CD4-positive, alpha-beta T cell treated with Interleukin-15 for 4 hours (primary cell): ENCODE measurements around the gene GPA33.
A peak's percentile ranks its signal among the peaks of the same experiment; 100 is the strongest.

Experiments used
- DNase-seq: peaks from one replicate; pipeline ENCODE4 v3.0.0-alpha.2; 2020; ENCODE audit warnings: low spot score

GPA33 gene

DNA sequence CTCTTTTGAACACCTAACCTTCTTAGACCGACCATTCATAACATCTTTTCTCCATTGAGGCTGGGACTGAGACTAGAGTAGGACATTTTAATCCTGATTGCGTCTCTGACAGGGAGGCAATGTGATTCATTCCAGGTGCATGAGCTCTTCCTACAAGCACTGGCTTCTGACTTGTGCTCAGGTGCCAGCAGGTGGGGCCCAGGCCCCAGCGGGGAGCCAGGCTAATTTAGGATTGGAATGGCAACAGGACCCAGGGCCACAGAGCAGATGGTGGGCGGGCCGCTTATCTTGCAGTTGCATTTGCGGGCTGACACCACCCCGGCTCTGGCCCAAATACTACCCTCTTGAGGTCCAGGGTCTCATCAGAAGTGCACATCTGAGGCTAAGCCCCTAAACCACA, 4.1 kb downstream of the GPA33 start:
- no peak for DNase-seq

DNA sequence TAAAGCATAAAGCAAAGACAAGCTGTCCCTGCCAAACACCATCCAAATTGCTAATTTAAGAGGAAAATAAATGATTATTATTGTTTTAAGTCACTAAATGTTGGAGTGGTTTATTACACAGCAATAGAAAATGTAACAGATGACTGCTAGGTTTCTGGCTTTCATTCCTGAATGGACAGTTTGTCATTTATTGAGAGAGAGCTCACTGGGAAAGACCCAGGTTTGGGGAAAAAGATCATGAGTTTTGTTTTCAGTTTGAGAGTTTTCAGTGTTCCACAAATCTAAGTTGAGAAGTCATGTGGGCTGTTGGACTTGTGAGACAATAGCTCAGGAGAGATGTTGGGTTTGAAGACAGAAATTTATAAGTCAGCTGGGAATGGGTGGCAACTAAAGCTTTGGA, 5.4 kb downstream of the GPA33 start:
- DNase-seq = no peak

DNA sequence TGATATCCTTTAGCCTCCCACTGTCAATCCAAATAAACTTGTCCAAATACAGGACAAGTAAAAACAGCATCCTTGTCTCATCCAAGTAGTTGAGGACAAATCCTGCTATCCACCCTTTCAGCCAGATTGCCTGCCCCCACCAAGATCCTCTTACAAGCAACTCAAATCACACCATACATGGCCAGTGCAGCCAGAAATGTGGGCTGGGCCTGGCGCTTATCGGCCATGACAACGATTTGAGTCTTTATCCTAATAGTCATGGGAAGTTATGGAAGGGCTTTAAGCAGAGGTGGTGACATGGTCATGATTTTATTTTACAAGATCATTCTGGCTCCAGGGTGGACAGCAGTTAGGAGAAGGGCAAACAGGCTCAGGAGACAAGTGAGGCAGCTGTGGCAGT, 6.3 kb downstream of the GPA33 start:
- no peak for DNase-seq

DNA sequence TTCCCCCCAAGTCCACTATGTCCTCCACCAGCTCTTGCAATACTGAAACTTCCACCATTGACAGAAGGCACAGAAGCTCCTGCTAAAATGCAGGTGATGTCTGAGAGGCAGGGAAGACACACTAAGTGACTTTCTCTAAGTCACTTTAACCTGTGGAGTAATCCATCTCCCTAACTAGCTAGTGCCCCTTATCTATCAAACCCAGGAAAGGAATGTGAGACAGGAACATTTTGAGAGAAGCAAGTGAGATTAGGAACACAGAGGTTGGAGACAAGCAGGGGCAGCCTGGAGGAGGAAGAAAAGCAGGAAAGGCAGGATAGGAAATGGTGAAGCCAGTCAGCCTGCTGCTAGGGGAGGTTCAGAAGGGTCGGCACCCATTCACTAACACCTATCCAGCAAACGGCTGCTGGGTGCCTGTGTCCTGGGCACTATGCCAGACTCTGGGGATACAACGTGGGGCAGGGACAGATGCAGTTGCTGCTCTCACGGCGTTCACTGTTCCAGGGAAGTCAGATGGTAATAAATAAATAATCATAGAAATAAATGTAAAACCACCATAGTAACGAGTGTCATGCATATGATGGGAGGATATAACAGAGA, 7.0 kb downstream of the GPA33 start:
- no peak for DNase-seq

DNA sequence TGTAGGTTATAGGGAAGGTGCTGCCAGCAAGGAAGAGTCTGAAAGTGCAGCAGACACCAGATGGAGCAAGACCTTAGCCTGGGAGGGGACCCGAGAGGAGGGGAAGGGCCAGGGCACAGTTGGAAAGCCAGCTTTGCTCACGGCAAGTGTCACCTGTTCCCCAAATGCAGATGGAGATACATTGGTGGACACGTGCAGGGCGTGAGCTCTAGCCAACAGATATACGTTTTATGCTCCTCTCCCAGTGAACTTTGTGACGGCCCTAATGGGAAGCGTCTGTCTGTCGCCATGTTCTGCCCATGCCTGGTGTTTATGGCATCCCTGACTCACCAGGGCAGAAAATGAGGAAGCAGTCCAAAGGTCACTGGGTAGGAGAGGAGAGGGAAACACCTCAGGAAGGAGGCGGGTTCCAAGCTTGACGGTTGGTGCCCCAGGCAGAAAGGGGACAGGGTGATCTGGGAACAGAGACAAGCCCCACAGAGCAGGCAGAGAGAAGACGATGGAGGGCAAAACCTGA, 7.6 kb downstream of the GPA33 start:
- no peak for DNase-seq

DNA sequence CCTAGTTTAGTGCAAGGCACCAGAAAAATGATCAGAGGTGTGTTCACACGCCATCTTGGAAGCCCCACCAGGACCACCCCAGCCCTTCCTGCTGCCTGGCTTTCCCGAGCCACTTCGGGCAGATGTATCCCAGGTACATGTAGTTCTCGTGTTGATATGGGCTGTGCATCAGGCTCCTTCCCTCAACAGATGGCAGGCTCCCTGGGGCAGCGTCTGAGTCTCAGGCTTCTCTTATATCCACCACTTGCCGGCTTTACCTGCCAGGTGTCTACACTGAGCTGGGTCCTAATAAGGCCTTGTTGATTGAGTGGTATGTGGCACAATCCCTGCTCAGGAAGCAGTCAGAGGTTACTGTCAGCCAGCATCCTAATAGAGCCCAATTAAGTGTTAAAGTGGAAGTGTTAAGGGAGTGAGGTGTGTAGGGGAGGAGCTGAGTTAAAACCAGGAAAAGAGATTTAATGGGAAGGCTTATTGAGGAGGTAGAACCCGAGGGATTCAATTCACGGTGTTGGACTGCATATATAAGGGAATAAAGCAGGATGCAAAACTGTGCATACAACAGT, 8.5 kb downstream of the GPA33 start:
- no peak for DNase-seq

DNA sequence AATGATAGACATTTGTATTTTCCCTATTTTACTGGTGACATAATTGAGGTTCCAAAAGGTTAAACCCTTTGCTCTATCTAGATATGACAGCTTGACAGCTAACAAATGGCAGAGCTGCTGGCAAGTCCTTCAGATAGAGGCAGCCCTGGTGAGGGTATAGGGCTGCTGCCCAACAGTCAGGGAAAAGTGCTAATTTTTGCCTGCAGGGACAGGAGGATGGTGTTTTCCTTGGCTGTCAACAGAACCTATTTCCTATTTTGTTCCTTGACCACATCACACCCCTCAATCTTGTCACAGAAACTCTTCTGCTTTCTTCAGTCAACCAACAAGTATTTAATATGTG, 12.3 kb downstream of the GPA33 start:
- no peak for DNase-seq

DNA sequence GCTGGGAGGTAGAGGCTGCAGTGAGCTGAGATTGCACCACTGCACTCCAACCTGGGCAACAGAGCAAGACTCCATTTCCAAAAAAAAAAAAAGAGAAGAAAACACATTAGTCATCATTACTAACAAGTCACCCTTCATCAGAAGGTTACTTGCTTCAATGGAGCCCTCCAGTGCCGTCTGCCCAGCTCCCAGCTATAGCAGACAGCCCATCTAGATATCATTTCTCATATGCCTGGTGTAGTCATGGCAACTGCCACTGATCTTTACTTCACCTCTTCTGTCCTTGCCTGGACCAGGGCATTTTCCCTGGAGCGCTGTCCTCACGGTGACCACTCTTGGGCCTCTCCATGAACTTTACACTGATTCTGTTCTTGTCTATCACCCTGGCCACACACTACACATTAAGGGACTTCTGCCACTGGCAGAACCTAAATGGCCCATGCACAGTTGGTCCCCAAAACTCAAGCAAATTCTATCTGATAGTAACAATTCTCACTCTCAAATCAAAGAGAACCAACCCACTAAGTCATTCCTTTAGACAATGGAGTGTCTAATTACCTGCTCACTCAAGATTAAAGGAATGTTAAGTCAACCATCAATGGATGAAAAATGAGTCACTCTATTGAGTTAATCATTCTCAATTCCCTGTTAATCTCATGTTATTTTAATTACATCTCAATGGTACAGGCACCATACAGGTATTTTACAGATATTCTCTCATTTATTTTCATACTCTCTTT, 12.9 kb downstream of the GPA33 start:
- no peak for DNase-seq

DNA sequence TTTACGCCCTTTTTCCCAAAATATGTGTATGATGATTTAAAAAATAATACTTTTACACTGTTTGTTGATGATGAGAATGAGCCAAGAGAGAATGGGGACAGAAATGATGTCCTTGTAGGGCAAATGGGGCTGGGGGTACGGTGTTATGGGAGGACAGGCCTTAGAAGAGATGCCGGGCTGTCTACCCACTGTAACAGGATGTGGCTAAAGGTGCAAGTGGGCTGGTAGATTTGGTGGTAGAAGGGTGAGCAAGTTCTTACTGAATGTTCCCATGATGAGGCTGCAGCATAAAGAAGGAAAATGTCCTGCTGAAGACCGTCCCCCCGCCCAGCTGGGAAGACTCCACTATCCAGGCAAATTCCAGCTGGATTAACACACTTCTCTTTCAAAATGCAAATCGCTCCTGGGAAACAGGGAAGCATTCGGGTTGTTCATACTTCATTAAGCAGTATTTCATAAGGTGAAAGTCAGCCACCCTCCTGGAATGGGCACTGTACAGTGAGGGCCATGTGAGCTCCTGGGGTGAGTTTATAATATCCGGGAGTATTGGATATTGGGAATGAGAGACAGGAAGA, 14.0 kb downstream of the GPA33 start:
- no peak for DNase-seq

DNA sequence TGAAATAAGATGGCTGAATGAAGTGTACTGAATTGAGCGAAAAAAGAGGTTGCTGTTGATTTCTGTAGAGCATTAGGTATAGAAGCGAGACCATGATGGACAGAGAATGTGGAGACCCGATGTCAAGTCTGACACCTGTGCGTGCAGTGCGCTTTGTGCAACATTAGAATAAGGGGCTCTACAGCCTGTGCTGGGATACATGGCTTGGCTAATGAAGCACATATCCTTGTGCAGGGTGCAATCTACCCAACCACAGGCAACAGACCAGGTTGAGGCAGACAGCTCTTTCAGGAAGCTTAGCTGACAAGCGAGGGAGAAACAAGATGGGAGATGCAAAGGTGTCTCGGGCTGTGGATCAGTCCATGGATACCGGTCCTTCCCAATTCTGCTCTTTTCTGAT, 18.9 kb downstream of the GPA33 start:
- DNase-seq = no peak

DNA sequence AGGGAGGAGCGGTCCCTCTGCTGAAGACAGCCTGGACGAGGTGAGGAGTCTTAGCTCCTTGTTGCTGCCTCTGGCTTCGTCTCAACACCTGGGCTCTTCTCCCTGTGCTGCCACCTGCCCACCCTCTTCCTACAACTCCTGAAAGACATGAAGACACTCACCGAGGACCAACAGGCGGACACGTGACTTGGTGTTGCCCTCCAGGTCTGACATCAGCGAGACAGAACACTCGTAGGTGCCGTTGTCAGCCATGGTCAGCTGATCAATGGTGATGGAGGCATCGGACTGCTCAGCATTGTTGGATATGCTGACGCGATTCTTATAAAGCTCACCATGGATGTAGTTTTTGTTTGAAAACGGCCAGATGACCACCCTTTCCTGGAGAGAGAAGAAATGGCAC, 21.4 kb downstream of the GPA33 start:
- no peak for DNase-seq

DNA sequence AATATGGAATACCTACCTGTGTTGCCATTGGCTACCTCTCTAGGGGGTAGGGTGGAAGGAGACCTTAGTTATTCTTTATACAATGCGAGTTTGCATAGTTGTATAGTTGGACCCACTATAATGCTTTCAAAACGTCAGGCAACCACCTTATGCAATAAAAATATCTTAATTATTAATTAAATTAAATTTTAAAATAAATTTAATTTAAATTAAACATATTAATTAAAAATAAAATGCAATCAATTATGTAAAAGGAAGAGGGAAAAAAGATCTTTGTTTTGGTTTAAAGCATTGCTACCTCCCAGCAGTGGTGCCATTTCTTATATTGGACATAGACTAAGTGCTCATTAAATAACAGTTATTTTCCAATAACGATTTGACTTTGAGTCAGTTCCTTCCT, 22.3 kb downstream of the GPA33 start:
- no peak for DNase-seq

DNA sequence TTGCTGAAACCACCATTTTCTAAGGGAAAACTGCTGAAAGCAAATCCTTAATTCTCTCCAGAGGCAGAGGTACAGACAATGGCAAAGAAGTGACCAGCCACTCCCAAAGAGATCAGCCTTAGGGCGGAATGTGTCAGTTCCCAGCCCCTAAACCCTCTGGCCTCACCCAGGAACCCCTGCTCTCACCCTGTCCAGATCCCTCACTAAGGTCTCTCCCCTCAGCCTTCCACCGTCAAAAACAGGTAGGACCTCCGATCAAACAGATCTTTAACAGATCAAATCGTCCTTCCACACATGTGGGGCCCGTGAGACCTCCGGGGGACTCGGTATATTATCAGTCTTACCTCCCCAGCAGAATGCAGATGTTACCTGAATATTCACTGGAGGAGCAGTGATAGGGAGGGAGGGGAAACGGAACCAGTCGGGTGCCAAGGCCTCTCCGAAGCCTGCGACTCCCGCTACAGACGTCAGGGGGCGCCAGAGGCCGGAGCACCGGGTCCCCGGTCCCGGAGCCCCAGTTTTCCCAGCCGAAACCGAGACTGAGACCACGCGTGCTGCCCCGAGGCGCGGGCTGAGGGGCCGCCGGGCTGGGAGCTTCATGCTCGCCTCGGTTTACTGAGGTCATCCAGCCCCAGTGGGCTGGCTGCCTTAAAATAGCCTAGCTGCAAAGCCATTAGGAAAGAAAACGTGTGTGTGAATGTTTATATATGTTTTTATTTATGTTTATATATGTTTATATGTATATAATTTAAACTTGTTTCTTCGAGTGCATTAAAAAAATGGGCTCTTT, 23.6 kb downstream of the GPA33 start:
- DNase-seq = peak; percentile 79

DNA sequence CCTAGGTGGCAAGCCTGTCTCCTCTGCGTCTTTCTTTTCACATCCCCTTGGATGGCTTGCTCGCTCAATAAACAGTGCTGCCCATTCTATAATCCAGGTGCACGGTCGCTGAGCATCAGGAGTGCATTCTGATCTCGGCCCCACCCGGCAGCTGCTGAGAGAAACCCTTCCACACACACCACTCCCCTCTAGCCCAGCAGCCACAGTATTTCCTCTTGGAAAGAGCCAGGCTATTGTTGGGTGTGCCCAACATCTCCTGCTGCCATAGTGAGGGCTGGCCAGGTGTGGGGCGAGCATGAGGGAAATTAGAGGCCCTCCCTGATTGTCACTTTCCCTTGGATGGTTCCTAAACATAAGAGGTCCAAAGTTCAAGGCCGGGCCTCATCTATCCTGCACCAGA, 24.7 kb downstream of the GPA33 start:
- DNase-seq = no peak

DNA sequence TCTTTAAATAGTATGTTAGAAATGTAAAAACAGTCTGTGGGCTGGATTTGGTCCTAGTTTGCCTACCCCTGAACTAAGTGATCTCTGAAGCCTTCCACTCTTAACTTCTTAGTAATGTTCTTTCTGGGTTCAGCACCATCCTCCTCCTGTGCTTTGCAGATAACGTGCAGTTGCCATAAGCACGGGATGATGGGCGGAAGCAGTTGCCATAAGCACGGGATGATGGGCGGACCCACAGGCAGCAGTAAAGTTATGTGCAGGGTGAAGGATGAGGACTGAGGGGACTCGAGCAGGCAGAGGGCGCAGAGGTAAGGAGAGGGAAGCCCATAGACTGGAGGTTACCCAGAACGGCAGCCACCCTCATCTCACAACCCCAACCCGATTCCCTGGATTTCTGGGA, 25.6 kb downstream of the GPA33 start:
- no peak for DNase-seq

DNA sequence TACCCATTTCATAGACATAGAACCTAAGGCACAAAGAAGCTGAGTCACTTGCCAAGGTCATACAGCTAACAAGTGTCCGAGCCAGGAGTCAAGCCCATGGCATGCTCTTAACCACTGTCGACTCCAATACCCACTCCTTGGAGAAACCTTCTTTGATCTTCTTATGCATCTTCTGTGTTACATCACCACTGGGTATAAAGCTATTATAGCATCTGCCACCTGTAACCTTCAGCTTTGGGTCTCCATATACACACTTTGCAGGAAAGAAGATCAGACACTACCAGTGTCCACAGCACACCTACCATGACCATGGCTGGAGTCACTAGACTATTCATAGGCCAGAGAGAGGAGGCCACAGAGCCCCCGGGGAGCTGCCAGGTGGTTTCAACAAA, 29.1 kb downstream of the GPA33 start:
- no peak for DNase-seq

DNA sequence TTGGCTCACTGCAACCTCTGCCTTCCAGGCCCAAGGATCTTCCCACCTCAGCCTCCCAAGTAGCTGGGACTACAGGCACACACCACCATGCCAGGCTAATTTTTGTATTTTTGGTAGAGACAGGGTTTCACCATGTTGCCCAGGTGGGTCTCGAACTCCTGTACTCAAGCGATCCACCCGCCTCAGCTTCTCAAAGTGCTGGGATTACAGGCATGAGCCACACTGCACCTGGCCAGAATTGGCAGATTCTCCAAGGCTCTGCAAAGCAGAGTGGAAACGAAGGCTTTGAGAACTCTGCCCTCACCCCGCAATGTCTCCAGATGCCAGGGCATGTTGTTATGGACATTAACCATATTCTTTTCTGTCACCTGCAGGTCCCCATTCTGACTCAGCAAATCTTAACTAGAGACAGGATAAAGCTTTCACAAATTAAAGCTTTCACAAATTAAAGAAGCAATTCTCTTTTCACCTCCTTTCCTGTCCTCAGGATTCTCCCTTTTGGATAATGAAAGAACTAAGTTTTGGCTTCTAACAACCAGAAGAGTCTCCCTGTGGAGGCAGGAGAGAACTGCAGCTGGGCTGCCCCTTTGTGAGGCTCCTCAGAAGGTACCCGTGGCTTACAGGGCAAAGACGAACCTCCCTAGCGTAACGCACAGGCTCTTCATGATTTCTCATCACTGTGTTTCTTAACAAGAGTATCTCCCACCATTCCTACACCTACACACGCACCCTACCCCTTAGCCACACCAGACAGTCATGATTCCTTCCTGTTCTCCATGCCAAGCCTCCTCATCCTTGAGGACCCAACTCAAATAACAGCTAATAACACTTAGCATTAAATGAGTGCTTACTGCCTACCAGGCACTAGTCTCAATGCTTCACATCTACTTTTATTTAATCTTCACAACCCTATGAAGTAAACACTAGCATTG, 29.8 kb downstream of the GPA33 start:
- no peak for DNase-seq

DNA sequence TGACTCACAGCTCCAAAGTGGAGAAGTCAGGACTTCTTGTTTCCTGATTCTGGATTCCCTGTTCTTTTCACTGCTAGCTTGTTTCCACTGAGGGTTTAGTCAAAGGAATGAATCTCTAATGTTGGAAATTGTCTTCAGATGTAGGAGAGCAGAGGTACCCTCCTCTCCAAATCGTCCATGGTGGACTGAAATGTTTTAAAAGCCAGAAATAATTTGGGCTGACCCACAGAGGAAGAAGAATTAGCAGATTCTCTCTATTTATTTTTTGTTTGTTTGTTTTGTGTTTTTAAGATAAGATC, 30.4 kb downstream of the GPA33 start:
- no peak for DNase-seq

DNA sequence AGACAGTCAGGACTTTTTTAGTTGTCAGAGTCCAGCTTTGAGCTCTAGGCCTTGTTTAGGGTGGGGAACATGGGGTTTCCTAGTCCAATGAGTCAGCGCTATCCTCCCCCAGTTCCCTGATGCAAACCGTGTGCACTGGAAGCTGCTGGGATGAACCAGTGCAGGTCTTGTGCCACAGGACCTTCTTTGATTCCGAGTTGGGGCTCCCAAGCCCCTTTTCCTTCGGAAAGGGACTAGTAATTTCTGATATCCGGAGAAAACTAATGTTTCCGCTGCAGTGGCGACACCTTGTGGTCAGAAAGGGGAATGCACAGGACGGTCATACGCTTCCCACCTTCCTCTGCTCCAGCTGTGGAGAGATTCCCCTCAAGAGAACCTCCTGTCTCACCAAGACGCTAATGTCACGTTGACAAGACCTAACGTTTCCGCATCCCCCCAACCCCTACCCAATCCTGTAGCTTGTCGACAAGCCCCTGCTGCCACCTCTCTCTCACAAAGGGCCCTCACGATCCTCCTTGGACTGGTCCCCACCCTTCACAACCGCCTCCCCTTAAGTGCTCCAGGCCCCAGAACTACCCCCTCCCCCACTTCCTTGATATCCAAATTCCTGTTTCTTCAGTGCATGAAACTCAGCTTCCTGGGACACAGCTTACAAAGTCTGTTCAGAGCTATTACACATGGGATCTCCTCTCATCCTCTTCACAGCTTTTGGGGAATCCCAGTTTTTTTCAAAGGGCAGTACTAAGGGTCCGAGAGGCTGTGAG, 30.9 kb downstream of the GPA33 start:
- peak; percentile 66 for DNase-seq

DNA sequence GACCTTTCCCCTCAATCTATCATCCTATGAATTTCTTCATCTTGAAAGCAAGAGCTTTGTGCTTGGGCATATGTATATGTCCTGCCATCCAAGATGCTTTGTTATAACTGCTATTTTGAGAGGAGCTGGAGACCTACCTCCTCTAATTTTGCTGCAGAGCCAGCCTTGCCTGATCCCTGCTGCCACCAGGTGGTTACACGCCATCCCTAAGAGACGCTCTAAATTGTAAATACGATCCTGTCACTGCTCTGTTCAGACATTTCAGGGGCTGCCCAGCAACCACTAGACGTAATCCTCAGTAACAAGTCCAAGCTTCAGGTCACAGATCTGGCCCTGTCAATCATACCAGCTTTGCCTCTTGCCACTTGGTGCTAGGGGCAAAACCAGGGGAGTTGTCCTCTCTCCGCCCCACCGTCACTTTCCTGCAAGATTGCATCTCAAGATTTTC, 32.9 kb downstream of the GPA33 start:
- DNase-seq = no peak
